ENCODE results near the gene DMD. TPM values are rescaled to one million over a fixed set of nuclear protein-coding genes. Genes with fewer than 3 reads are reported as not detected.

Gene DMD
- total RNA-seq, 6 experiments from 2014 or later: 4.9 to 6.0 (median 5.5) TPM

DNA sequence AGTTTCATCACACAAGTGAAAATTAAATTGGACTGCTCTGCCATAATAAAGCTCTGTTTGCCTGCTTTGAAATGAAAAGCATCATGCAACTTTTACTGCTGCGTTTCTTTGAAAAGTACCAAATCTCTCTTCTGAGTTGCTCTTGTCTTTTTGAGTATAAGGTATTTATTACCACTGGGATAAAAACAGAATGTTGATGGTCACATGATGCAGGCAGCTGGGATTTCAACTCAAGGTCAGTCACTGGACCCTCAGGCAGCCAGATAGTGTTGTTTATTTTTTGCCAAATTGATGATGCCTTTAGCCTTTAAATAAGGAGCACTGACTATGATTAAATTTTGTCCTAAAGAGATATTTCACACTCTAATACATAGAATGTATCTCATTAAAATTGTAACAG lies 32.7 kb downstream of the DMD start:
- Mint-ChIP-seq H3K36me3 (ENCODE audit: low read depth) (no peaks in the 10 kb centered on the region), H3K27ac (no peak overlapping the region), H3K9me3 (peaks cover 12% of the 10 kb centered on the region), H3K4me1 (ENCODE audit: low read depth) (no peaks in the 10 kb centered on the region), H3K4me3 (no peak overlapping the region), H3K27me3 (ENCODE audit: insufficient read depth) (no peaks in the 10 kb centered on the region)
- TF ChIP-seq, protein P1, sequence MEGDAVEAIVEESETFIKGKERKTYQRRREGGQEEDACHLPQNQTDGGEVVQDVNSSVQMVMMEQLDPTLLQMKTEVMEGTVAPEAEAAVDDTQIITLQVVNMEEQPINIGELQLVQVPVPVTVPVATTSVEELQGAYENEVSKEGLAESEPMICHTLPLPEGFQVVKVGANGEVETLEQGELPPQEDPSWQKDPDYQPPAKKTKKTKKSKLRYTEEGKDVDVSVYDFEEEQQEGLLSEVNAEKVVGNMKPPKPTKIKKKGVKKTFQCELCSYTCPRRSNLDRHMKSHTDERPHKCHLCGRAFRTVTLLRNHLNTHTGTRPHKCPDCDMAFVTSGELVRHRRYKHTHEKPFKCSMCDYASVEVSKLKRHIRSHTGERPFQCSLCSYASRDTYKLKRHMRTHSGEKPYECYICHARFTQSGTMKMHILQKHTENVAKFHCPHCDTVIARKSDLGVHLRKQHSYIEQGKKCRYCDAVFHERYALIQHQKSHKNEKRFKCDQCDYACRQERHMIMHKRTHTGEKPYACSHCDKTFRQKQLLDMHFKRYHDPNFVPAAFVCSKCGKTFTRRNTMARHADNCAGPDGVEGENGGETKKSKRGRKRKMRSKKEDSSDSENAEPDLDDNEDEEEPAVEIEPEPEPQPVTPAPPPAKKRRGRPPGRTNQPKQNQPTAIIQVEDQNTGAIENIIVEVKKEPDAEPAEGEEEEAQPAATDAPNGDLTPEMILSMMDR (IDR thresholded peaks at IDR 0.05): no peak
- DNase-seq: no peak

DNA sequence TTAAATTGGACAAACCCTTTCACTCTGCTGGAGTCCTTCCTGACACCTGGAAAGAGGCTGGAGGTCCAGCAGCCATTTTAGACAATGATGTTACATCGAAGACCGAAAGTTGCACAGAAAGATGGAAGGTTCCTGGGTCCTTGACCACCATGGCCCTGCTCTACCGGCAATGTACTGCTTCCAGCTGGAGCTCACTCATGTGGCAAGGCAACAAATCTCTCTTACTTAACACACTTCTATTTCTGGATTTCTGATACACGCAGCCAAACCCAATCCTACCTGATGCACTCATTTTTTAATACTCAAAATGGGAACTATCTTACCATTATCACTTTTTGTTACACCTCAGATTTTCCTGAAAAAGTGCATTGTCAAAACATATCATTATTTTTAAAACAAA lies 33.1 kb downstream of the DMD start:
- TF ChIP-seq, protein P1 (IDR thresholded peaks at IDR 0.05): no peak
- no peak overlapping the region for H3K27ac Mint-ChIP-seq

DNA sequence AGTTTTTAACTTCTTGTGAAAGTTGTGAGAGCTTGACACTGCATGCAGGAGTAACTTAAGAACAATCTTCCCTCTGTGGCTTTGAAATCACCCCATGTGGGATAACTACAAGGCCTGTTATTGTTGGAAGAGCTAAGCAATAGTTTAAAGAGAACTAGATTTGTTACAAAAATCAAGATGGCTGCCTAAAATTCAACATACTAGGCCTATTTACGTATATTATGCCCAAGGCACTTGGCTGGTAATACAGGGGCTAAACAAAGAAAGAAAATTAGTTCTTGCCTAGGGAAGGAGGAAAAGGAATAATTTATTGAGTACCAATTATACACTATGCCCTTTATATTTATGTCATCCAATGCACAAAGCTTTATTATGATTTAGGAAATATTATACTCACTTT lies 36.1 kb downstream of the DMD start:
- H3K9me3 Mint-ChIP-seq: peaks cover 8% of the 10 kb centered on the region
- H3K36me3 Mint-ChIP-seq (ENCODE audit: low read depth): no peaks in the 10 kb centered on the region
- no peak overlapping the region for H3K27ac Mint-ChIP-seq
- H3K4me3 Mint-ChIP-seq: no peak overlapping the region
- DNase-seq: no peak
- H3K27me3 Mint-ChIP-seq (ENCODE audit: insufficient read depth): no peaks in the 10 kb centered on the region
- no peaks in the 10 kb centered on the region for H3K4me1 Mint-ChIP-seq (ENCODE audit: low read depth)
- TF ChIP-seq, protein P1 (IDR thresholded peaks at IDR 0.05): no peak

More for the DNA sequence above, 33.1 kb downstream of the DMD start:
- Mint-ChIP-seq H3K4me1 (ENCODE audit: low read depth) (no peaks in the 10 kb centered on the region), H3K9me3 (peaks cover 12% of the 10 kb centered on the region), H3K4me3 (no peak overlapping the region), H3K36me3 (ENCODE audit: low read depth) (no peaks in the 10 kb centered on the region), H3K27me3 (ENCODE audit: insufficient read depth) (no peaks in the 10 kb centered on the region)
- no peak for DNase-seq

DNA sequence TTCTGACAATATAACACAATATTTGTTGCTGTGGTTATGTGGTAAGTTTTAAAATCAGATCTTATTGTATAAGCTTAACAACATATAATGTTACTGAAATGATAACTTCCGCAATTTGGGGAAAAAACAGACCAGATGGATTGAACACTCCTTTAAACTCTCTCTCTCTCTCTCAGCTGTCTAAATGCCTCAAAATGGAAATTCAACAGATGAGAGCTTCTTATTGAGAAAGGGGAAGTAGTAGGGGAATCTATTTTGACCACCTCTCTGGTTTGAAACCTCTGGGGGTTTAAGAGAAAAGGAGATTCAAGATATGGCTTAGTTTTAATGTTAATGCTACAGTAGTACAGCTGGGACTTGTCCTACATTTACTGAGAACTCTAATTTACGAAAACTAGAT lies 40.3 kb downstream of the DMD start:
- DNase-seq: no peak
- H3K36me3 Mint-ChIP-seq (ENCODE audit: low read depth): no peaks in the 10 kb centered on the region
- no peak overlapping the region for H3K4me3 Mint-ChIP-seq
- no peaks in the 10 kb centered on the region for H3K4me1 Mint-ChIP-seq (ENCODE audit: low read depth)
- TF ChIP-seq, protein P1 (IDR thresholded peaks at IDR 0.05): no peak
- no peaks in the 10 kb centered on the region for H3K27me3 Mint-ChIP-seq (ENCODE audit: insufficient read depth)
- no peaks in the 10 kb centered on the region; the same call in 1 of the 2 replicates for H3K9me3 Mint-ChIP-seq
- H3K27ac Mint-ChIP-seq: no peak overlapping the region

DNA sequence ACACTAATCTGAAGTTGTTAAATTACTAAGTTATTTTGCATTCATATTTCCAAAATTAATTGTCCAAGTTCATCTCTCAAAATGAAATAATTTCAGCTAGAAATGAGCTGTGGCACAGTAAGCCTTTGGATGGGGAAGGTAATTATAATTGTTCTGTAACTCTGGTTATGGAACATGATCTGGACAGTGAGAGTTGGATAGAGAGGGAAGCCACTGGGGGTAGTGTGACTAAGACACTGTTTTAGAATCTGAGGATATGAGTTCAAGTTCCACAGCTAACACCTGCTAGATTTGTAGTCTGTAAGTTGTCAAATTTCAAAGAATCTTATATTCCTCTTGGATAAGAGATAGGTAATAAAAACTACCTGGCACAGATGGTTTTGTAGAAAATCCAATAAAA lies 49.5 kb downstream of the DMD start:
- Mint-ChIP-seq H3K27me3 (ENCODE audit: insufficient read depth) (no peaks in the 10 kb centered on the region), H3K9me3 (peaks cover 9% of the 10 kb centered on the region; the same call in 1 of the 2 replicates), H3K4me1 (ENCODE audit: low read depth) (no peaks in the 10 kb centered on the region), H3K36me3 (ENCODE audit: low read depth) (no peaks in the 10 kb centered on the region), H3K27ac (no peak overlapping the region), H3K4me3 (no peak overlapping the region)
- TF ChIP-seq, protein P1 (IDR thresholded peaks at IDR 0.05): no peak
- DNase-seq: no peak

DNA sequence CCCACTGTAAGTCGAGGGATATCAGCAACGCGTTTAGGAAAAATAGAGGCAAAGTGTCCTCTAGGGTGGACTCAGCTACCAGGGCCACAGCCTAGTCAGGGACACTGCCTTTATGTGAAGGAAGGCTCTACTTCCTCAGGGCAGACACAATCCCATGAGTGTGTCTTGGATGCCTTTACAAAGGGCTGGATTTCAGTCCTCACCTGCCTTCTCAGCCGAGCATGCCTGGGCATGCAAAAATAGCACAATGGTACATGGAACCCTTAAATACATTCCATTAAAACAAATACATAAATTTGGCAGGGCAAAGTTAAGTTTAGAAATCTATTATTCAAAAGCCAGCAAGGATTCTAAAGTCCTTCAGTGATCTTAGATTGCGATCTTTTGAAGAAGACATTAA lies 51.1 kb downstream of the DMD start:
- Mint-ChIP-seq H3K4me1 (ENCODE audit: low read depth) (no peaks in the 10 kb centered on the region), H3K9me3 (peaks cover 9% of the 10 kb centered on the region; the same call in 1 of the 2 replicates), H3K36me3 (ENCODE audit: low read depth) (no peaks in the 10 kb centered on the region), H3K4me3 (no peak overlapping the region), H3K27ac (no peak overlapping the region), H3K27me3 (ENCODE audit: insufficient read depth) (no peaks in the 10 kb centered on the region)
- DNase-seq: no peak
- TF ChIP-seq, protein P1 (IDR thresholded peaks at IDR 0.05): no peak

Measured in HFFc6 (cell line).